Effector memory CD4-positive, alpha-beta T cell (primary cell): ENCODE data around the gene FTO.

Source experiments
- DNase-seq, 3 donors: peaks; one replicate each; pipeline ENCODE4 v3.0.0-alpha.2; 2020
- H3K27ac ChIP-seq: 2 replicates; pipeline ENCODE4 v1.7.0; 2013; ENCODE audit warnings: mild to moderate bottlenecking, low read length, moderate library complexity; ENCODE audit not compliant: insufficient read depth, poor library complexity, severe bottlenecking
- H3K27me3 ChIP-seq: replicated peaks from 2 replicates; pipeline ENCODE4 v1.7.0; 2013; ENCODE audit warnings: mild to moderate bottlenecking, low read length; ENCODE audit not compliant: insufficient read depth, control insufficient read depth, poor library complexity, severe bottlenecking
- H3K36me3 ChIP-seq: 2 replicates; pipeline ENCODE4 v1.7.0; 2013; ENCODE audit warnings: mild to moderate bottlenecking, low read length, moderate library complexity; ENCODE audit not compliant: control insufficient read depth, insufficient read depth
- H3K4me1 ChIP-seq: 2 replicates; pipeline ENCODE4 v1.7.0; 2013; ENCODE audit warnings: low read length, mild to moderate bottlenecking; ENCODE audit not compliant: control insufficient read depth, insufficient read depth, poor library complexity, severe bottlenecking
- H3K4me3 ChIP-seq: 2 replicates; pipeline ENCODE4 v1.7.0; 2013; ENCODE audit warnings: low read length, low read depth, mild to moderate bottlenecking; ENCODE audit not compliant: insufficient read depth, poor library complexity, severe bottlenecking
- H3K9me3 ChIP-seq: 2 replicates; pipeline ENCODE4 v1.7.0; 2013; ENCODE audit warnings: mild to moderate bottlenecking, low read length, moderate library complexity; ENCODE audit not compliant: control insufficient read depth

Gene FTO

DNA sequence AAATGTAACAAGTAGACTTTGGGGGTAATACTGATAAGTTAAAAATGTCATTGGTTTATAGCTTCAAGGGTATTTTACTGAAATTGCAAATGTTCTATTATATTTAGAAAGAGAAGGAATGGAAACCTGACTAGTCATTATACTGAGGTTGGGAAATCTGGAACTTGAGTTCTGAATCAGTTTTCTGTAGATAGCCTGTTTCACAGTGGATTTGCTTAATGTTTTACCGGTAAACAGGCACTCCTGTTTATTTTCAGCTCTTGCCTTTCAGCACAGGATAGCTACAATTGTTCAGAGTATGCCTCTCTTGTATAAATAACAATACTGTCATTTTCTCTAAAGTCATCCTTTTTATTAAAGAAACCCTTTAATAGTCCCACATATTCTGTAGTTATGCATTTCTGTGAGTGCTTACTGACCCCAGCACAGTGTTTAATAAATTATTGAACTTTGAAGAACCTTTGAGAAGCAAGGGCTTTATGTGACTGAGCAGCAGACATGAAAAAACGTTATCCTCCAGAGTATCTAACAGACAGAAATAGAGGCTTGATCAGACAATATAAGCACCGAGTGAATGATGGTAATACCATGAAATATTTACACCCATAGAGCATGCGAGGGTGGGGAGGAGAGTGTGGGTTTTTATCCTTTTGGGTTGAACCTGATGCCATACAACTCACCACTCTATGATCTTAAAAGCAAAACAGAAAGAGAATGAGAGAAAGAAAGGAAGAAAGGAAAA, 58.2 kb downstream of the FTO start:
- DNase-seq = no peak
- H3K9me3 ChIP-seq = no peaks in the 10 kb centered on the region
- no peaks in the 10 kb centered on the region for H3K27me3 ChIP-seq
- no peaks in the 10 kb centered on the region for H3K36me3 ChIP-seq
- no peaks in the 10 kb centered on the region for H3K4me1 ChIP-seq
- H3K4me3 ChIP-seq = no peak overlapping the region
- no peak overlapping the region for H3K27ac ChIP-seq

DNA sequence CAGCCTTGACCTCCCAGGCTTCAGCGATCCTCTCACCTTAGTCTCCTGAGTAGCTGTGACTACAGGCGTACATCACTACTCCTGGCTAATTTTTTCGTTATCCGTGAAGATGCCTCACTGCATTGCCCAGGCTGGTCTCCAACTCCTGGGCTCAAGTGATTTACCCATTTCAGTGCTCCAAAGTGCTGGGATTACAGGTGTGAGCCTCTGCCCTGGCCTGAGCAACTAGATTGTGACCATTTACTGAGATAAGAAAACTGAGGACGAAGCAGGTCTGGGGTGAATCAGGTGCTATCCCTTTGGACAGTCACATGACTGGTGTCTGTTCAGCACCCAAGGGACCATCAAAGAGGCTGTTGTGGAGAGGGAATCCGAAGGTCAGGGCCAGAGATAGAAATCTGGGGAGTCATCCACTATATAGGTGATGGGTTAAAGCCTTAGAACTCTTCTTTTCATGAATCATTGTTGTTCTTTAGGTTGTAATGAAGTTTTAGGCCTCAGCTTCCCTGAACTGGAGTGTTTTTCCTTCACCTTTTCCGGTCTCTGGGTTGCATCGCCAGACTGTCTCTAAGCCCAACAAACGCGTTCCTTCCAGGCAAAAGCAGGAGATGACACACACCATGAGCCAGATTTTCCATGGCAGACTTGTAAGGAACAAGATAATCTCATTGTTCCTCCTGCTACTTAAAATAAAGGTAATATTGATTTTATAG, 62.5 kb downstream of the FTO start:
- Histone ChIP-seq H3K27ac (no peak overlapping the region), H3K4me3 (no peak overlapping the region), H3K9me3 (no peaks in the 10 kb centered on the region), H3K4me1 (no peaks in the 10 kb centered on the region), H3K36me3 (no peaks in the 10 kb centered on the region), H3K27me3 (no peaks in the 10 kb centered on the region)
- DNase-seq = no peak

DNA sequence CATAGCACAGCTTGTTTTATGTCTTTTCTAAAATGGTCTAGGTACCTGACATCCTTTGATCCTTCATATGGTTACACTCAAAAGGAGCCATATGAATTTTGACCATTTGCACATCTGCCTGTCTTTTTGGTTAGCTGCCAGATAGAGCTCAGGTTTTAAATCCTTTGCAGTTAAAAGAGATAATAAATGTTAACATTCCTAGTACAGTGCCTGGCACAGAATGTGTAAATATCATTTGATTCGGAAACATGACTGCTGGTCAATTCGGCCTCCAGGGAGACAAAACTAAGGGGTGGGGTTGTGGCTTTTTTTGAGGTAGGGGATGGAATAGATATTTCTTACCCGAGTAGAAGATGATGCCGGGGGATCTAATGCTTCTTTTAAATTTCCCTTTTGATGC, 64.2 kb downstream of the FTO start:
- H3K27me3 ChIP-seq = no peaks in the 10 kb centered on the region
- H3K36me3 ChIP-seq = no peaks in the 10 kb centered on the region
- DNase-seq = no peak
- no peaks in the 10 kb centered on the region for H3K4me1 ChIP-seq
- no peak overlapping the region for H3K4me3 ChIP-seq
- no peaks in the 10 kb centered on the region for H3K9me3 ChIP-seq
- no peak overlapping the region for H3K27ac ChIP-seq

DNA sequence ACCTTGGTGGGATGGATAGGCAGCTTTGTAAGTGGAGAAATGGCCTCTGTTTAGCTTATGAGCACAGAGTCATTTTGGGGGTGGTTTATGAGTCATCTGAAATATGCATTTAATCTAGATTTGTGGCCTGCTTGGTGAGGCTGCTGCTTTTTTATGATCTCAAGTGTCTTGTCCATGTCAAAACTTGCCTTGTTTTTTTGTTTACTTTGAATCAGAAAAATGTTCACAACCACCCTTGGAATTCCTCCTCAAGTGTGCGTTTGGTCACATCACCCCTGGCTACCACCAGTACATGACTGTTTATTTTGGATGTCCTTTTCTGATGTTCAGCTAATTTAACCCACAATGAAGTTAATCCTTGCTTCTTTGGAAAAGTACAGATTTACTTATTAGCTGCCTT, 64.6 kb downstream of the FTO start:
- DNase-seq = no peak
- Histone ChIP-seq H3K27ac (no peak overlapping the region), H3K4me3 (no peak overlapping the region), H3K4me1 (no peaks in the 10 kb centered on the region), H3K36me3 (no peaks in the 10 kb centered on the region), H3K27me3 (no peaks in the 10 kb centered on the region), H3K9me3 (no peaks in the 10 kb centered on the region)

DNA sequence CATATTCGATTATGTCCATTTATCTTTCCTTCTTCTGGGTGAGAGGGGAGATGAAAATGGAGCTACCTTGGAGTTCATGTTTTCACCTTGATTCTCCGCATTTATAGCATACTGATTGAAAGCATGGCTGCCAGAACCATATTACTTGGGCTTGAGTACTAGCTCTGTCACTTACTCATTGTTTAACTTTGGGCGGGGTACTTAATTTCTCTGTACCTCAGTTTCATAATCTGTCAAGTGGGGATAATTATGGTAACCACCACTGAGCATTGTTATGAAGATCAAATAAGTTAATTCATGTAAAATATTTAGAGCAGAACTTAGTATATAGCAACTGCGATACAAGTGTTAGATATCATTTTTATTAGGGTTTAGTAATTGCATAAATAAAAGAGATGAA, 65.2 kb downstream of the FTO start:
- Histone ChIP-seq H3K9me3 (no peaks in the 10 kb centered on the region), H3K4me1 (no peaks in the 10 kb centered on the region), H3K36me3 (no peaks in the 10 kb centered on the region), H3K27me3 (no peaks in the 10 kb centered on the region), H3K4me3 (no peak overlapping the region), H3K27ac (no peak overlapping the region)
- DNase-seq = no peak

DNA sequence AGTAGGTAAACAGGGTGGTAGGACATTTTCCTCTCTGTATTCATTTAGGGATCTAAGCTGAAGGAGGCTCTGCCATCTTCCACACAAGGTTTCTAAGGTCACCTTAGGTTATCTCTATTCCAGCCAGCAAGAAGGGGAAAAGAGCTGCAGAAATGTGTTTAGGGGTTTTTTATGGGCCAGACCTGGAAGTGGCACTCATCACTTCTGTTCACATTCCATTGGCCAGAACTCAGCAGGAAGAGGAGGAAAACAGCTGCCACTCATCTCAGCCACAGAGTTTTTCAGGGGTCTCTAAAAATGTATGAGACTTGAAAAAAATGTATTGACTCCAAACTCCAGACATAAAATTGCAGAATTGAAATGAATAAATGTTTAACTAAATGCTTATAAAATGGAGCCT, 65.8 kb downstream of the FTO start:
- Histone ChIP-seq H3K27me3 (no peaks in the 10 kb centered on the region), H3K27ac (no peak overlapping the region), H3K4me1 (no peaks in the 10 kb centered on the region), H3K9me3 (no peaks in the 10 kb centered on the region), H3K4me3 (no peak overlapping the region), H3K36me3 (no peaks in the 10 kb centered on the region)
- DNase-seq = no peak

DNA sequence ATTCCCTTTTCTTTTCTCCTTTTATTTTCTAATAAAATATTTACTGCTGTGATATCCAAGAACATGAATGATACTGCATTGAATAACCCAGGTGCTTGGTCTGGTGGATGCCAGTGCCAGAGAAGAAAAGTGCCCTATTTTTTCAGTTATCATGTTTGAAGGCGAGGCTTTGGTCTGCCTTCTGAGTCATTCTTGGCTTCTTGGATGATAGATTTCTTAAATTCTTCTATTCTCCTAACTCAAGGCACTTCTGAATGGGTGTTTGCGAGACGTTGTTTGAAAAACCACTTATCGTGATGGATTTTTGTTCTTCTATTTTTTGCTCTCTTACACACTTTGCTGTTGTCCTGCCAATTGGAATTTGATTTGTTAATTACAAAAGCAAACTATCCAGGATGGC, 66.7 kb downstream of the FTO start:
- Histone ChIP-seq H3K4me1 (no peaks in the 10 kb centered on the region), H3K27me3 (no peaks in the 10 kb centered on the region), H3K36me3 (no peaks in the 10 kb centered on the region), H3K27ac (no peak overlapping the region), H3K9me3 (no peaks in the 10 kb centered on the region), H3K4me3 (no peak overlapping the region)
- DNase-seq = no peak

DNA sequence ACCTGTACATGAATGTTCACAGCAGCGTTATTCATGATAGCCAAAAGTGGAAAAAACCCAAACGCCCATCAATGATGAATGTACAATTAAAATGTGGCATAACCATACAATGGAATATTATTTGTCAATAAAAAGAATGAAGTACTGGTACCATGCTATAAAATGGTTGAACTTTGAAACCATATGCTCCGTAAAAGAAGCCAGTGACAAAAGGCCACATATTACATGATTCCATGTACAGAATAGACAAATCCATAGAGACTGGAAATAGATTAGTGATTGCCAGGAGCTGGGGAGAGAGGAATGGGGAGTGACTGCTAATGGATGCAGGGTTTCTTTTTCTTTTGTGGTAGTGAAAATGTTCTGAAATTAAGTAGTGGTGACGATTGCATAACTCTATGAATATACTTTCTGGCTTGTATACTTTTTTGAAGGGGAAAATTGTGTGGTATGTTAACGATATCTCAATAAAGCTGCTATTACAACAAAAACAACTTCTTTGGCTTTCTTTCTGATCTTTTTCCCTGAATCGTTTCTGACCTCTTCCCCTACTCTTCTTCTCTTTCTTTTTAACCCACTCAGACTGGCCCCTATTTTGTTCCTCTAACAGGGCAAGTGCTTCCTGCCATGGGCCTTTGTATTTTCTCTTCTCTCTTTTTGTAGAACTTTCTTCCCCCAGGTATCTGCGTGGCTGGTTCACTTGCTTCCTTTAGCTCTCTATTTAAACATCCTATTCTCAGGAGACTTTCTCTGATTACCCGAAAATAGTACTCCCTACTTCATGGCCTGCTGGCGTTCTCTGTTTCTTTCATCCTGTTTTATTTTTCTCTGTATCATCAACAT, 67.9 kb downstream of the FTO start:
- Histone ChIP-seq H3K4me3 (no peak overlapping the region), H3K9me3 (no peaks in the 10 kb centered on the region), H3K27ac (no peak overlapping the region), H3K4me1 (no peaks in the 10 kb centered on the region), H3K27me3 (no peaks in the 10 kb centered on the region), H3K36me3 (no peaks in the 10 kb centered on the region)
- DNase-seq = no peak

DNA sequence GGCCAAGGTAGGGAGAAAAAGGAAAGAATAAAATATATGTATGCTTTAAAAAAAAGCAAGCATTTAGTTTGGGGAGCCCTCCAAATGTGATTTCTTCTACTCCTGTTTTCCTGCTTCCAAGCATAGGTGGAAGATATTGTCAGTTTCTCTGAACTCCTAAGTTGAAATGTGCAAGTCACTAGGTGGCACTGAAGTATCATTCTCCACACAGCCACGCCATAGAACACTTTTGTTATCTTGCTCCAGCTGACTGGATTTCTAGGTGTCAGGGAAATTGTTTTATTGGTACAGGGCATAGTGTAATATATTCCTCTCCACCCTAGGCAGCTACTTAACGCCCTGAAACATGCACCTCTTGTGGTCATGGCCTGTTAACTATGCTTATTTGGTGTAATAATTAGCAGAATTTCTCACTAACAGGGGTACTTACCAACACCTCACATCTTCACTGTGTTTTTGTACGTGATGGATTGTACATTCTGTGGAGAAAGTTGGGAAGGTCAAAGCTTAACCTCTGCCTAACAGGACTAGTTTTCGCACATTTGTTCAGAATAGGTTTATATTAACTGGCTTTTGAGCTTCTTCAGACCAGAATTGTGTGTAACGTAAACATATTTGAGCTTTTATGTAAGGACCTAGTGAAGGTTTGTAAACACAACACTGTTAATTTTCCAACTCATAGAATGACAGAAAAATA, 69.3 kb downstream of the FTO start:
- no peaks in the 10 kb centered on the region for H3K36me3 ChIP-seq
- H3K4me1 ChIP-seq = no peaks in the 10 kb centered on the region
- H3K27me3 ChIP-seq = no peaks in the 10 kb centered on the region
- DNase-seq = no peak
- no peaks in the 10 kb centered on the region for H3K9me3 ChIP-seq
- H3K27ac ChIP-seq = no peak overlapping the region
- no peak overlapping the region for H3K4me3 ChIP-seq
